Measurements from ENCODE around the gene PCDHGA1. TPM values are rescaled to one million over a fixed set of nuclear protein-coding genes. Genes with fewer than 3 reads are reported as not detected.

PCDHGA1 gene
- total and polyA plus RNA-seq, 4 donors, result 0.05 to 0.08 (median 0.05) TPM; not detected in 1

GRCh38 chr5:141496038-141496437 lies 165.7 kb downstream of the PCDHGA1 start:
- WGBS, result 84% methylated on average over 4 of the region's 4 CpGs
- Histone ChIP-seq H3K4me1 (ENCODE audit: control insufficient read depth in 4 of 4, insufficient read depth in 4 of 4, low read length in 3 of 4) (peaks cover 0 to 9% (median 4%) of the 10 kb centered on the region in 4 donors), H3K27me3 (ENCODE audit: control insufficient read depth in 4 of 4, insufficient read depth in 4 of 4, low read length in 3 of 4) (no peaks in the 10 kb centered on the region), H3K36me3 (ENCODE audit: control insufficient read depth in 4 of 4, insufficient read depth in 3 of 4, low read depth in 1 of 4, low read length in 3 of 4) (no peaks in the 10 kb centered on the region), H3K27ac (ENCODE audit: low read depth in 1 of 2, low read length in 2 of 2) (no peak overlapping the region), H3K9ac (ENCODE audit: low read depth in 1 of 2, low read length in 2 of 2) (no peak overlapping the region), H3K9me3 (ENCODE audit: control insufficient read depth in 4 of 4, low read length in 3 of 4) (peaks cover 0 to 2% (median 0%) of the 10 kb centered on the region in 4 donors), H3K4me3 (ENCODE audit: low read depth in 1 of 3, low read length in 3 of 3) (no peak overlapping the region)
- no peak for TF ChIP-seq ATF3 (IDR thresholded peaks at IDR 0.05)
- no peak for TF ChIP-seq GABPA (IDR thresholded peaks at IDR 0.05 in 1 of 2, conservative IDR thresholded peaks at IDR 0.05 in 1 of 2)
- no peak for TF ChIP-seq RAD21 (IDR thresholded peaks at IDR 0.05)
- TF ChIP-seq MAX (IDR thresholded peaks at IDR 0.05), result no peak
- no peak for TF ChIP-seq EGR1 (IDR thresholded peaks at IDR 0.05; ENCODE audit: low read depth in 2 of 2)
- no peak for TF ChIP-seq SP1 (IDR thresholded peaks at IDR 0.05)
- TF ChIP-seq HNF4G (IDR thresholded peaks at IDR 0.05), result no peak
- TF ChIP-seq JUND (IDR thresholded peaks at IDR 0.05), result no peak
- no peak for TF ChIP-seq FOXA2 (IDR thresholded peaks at IDR 0.05)
- TF ChIP-seq FOXA1 (IDR thresholded peaks at IDR 0.05), result no peak
- no peak for TF ChIP-seq ZBTB33 (IDR thresholded peaks at IDR 0.05)
- TF ChIP-seq RXRA (IDR thresholded peaks at IDR 0.05), result no peak
- no peak for TF ChIP-seq REST (IDR thresholded peaks at IDR 0.05)
- no peak for TF ChIP-seq HNF4A (conservative IDR thresholded peaks at IDR 0.05)
- no peak for TF ChIP-seq TAF1 (conservative IDR thresholded peaks at IDR 0.05)
- TF ChIP-seq NR2F2 (IDR thresholded peaks at IDR 0.05), result no peak
- TF ChIP-seq CTCF (IDR thresholded peaks at IDR 0.05; ENCODE audit: low read depth, low read length, missing input control), result no peak
- no peak for DNase-seq (ENCODE audit: low spot score)

All from liver (tissue), 9 donors.